Measurements from ENCODE around the gene WNT6. TPM values are rescaled to one million over a fixed set of nuclear protein-coding genes. Genes with fewer than 3 reads are reported as not detected.

The WNT6 gene
- total and polyA plus RNA-seq, 4 donors, result 0.08 to 0.20 TPM; not detected in 2

DNA sequence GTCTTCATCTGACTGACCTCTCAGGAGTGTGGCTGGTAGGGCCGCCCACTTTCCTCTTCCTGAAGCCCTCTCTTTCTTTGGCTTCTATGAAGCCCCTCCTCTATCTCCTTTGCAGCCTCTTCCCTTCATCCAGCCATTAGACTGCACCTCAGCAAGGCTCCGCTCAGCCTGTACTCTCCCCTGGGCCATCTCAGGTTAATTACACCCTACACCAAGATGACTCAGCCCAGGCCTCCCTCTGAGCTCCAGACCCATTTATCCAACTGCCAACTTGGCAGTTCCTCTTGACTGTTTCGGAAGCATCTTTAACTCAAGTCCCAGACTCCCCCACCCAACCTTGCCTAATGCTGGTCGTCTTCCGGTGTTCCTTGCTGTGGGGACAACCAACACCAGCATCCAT lies 5.8 kb upstream of the WNT6 start:
- no peak for DNase-seq (ENCODE audit: low spot score)
- Histone ChIP-seq H3K4me1 (ENCODE audit: control insufficient read depth in 4 of 4, insufficient read depth in 4 of 4, low read length in 3 of 4) (no peaks in the 10 kb centered on the region), H3K27me3 (ENCODE audit: control insufficient read depth in 4 of 4, insufficient read depth in 4 of 4, low read length in 3 of 4) (peaks cover 0 to 17% (median 7%) of the 10 kb centered on the region in 4 donors)

DNA sequence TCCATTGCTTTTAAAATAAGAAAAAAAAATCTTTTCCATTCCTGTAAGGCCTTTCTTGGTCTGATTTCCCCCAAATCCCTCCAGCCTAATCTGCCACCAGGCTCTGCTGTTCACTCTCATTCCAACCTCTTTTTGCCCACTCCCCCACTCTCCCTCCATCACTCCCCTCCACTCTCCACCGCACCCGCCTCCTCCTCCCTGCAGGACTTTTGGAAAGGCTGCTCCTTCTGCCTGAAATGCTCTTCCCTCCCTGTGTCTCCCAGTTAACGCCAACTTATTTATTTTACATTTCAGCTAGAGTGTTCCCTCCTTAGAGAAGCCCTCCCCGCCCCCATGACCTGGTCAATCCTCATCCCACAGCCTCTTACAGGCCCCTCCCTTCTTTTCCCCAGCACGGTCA lies 4.7 kb upstream of the WNT6 start:
- peaks cover 2 to 17% (median 7%) of the 10 kb centered on the region in 4 donors for H3K27me3 ChIP-seq (ENCODE audit: control insufficient read depth in 4 of 4, insufficient read depth in 4 of 4, low read length in 3 of 4)
- no peak overlapping the region for H3K27ac ChIP-seq (ENCODE audit: low read depth in 1 of 2, low read length in 2 of 2)
- no peak for DNase-seq (ENCODE audit: low spot score)
- no peak overlapping the region for H3K9ac ChIP-seq (ENCODE audit: low read depth in 1 of 2, low read length in 2 of 2)
- 42% methylated on average over 5 of the region's 5 CpGs for WGBS
- H3K4me3 ChIP-seq (ENCODE audit: low read depth in 1 of 3, low read length in 3 of 3), result no peak overlapping the region
- H3K36me3 ChIP-seq (ENCODE audit: control insufficient read depth in 4 of 4, insufficient read depth in 3 of 4, low read depth in 1 of 4, low read length in 3 of 4), result no peaks in the 10 kb centered on the region
- no peaks in the 10 kb centered on the region for H3K9me3 ChIP-seq (ENCODE audit: control insufficient read depth in 4 of 4, low read length in 3 of 4)
- TF ChIP-seq HNF4A (conservative IDR thresholded peaks at IDR 0.05) (no peak), HNF4G (IDR thresholded peaks at IDR 0.05) (no peak), RAD21 (IDR thresholded peaks at IDR 0.05) (no peak), NR2F2 (IDR thresholded peaks at IDR 0.05) (no peak), JUND (IDR thresholded peaks at IDR 0.05) (no peak), FOXA1 (IDR thresholded peaks at IDR 0.05) (no peak), YY1 (IDR thresholded peaks at IDR 0.05) (no peak)
- TF ChIP-seq, protein P1, sequence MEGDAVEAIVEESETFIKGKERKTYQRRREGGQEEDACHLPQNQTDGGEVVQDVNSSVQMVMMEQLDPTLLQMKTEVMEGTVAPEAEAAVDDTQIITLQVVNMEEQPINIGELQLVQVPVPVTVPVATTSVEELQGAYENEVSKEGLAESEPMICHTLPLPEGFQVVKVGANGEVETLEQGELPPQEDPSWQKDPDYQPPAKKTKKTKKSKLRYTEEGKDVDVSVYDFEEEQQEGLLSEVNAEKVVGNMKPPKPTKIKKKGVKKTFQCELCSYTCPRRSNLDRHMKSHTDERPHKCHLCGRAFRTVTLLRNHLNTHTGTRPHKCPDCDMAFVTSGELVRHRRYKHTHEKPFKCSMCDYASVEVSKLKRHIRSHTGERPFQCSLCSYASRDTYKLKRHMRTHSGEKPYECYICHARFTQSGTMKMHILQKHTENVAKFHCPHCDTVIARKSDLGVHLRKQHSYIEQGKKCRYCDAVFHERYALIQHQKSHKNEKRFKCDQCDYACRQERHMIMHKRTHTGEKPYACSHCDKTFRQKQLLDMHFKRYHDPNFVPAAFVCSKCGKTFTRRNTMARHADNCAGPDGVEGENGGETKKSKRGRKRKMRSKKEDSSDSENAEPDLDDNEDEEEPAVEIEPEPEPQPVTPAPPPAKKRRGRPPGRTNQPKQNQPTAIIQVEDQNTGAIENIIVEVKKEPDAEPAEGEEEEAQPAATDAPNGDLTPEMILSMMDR (IDR thresholded peaks at IDR 0.05; ENCODE audit: low read depth, low read length, missing input control), result no peak
- TF ChIP-seq, protein P2, sequence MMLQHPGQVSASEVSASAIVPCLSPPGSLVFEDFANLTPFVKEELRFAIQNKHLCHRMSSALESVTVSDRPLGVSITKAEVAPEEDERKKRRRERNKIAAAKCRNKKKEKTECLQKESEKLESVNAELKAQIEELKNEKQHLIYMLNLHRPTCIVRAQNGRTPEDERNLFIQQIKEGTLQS (IDR thresholded peaks at IDR 0.05), result no peak
- peaks cover 0 to 8% (median 2%) of the 10 kb centered on the region in 4 donors for H3K4me1 ChIP-seq (ENCODE audit: control insufficient read depth in 4 of 4, insufficient read depth in 4 of 4, low read length in 3 of 4)

More for the DNA sequence above, 5.8 kb upstream of the WNT6 start:
- no peak overlapping the region for H3K9ac ChIP-seq (ENCODE audit: low read depth in 1 of 2, low read length in 2 of 2)
- no peaks in the 10 kb centered on the region for H3K9me3 ChIP-seq (ENCODE audit: control insufficient read depth in 4 of 4, low read length in 3 of 4)
- TF ChIP-seq FOXA1 (IDR thresholded peaks at IDR 0.05) (no peak), RXRA (IDR thresholded peaks at IDR 0.05) (no peak), FOXA2 (IDR thresholded peaks at IDR 0.05) (no peak), YY1 (IDR thresholded peaks at IDR 0.05) (no peak), TAF1 (conservative IDR thresholded peaks at IDR 0.05) (no peak), GABPA (IDR thresholded peaks at IDR 0.05 in 1 of 2, conservative IDR thresholded peaks at IDR 0.05 in 1 of 2) (no peak), HNF4A (conservative IDR thresholded peaks at IDR 0.05) (no peak), HNF4G (IDR thresholded peaks at IDR 0.05) (no peak), EGR1 (IDR thresholded peaks at IDR 0.05; ENCODE audit: low read depth in 2 of 2) (no peak), NR2F2 (IDR thresholded peaks at IDR 0.05) (no peak)
- TF ChIP-seq, protein P3, sequence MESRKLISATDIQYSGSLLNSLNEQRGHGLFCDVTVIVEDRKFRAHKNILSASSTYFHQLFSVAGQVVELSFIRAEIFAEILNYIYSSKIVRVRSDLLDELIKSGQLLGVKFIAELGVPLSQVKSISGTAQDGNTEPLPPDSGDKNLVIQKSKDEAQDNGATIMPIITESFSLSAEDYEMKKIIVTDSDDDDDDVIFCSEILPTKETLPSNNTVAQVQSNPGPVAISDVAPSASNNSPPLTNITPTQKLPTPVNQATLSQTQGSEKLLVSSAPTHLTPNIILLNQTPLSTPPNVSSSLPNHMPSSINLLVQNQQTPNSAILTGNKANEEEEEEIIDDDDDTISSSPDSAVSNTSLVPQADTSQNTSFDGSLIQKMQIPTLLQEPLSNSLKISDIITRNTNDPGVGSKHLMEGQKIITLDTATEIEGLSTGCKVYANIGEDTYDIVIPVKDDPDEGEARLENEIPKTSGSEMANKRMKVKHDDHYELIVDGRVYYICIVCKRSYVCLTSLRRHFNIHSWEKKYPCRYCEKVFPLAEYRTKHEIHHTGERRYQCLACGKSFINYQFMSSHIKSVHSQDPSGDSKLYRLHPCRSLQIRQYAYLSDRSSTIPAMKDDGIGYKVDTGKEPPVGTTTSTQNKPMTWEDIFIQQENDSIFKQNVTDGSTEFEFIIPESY (IDR thresholded peaks at IDR 0.05), result no peak
- TF ChIP-seq, protein P2 (IDR thresholded peaks at IDR 0.05), result no peak
- TF ChIP-seq, protein P4, sequence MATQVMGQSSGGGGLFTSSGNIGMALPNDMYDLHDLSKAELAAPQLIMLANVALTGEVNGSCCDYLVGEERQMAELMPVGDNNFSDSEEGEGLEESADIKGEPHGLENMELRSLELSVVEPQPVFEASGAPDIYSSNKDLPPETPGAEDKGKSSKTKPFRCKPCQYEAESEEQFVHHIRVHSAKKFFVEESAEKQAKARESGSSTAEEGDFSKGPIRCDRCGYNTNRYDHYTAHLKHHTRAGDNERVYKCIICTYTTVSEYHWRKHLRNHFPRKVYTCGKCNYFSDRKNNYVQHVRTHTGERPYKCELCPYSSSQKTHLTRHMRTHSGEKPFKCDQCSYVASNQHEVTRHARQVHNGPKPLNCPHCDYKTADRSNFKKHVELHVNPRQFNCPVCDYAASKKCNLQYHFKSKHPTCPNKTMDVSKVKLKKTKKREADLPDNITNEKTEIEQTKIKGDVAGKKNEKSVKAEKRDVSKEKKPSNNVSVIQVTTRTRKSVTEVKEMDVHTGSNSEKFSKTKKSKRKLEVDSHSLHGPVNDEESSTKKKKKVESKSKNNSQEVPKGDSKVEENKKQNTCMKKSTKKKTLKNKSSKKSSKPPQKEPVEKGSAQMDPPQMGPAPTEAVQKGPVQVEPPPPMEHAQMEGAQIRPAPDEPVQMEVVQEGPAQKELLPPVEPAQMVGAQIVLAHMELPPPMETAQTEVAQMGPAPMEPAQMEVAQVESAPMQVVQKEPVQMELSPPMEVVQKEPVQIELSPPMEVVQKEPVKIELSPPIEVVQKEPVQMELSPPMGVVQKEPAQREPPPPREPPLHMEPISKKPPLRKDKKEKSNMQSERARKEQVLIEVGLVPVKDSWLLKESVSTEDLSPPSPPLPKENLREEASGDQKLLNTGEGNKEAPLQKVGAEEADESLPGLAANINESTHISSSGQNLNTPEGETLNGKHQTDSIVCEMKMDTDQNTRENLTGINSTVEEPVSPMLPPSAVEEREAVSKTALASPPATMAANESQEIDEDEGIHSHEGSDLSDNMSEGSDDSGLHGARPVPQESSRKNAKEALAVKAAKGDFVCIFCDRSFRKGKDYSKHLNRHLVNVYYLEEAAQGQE (IDR thresholded peaks at IDR 0.05), result no peak
- TF ChIP-seq, protein P5, sequence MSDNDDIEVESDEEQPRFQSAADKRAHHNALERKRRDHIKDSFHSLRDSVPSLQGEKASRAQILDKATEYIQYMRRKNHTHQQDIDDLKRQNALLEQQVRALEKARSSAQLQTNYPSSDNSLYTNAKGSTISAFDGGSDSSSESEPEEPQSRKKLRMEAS (IDR thresholded peaks at IDR 0.05), result no peak
- no peak overlapping the region for H3K4me3 ChIP-seq (ENCODE audit: low read depth in 1 of 3, low read length in 3 of 3)
- H3K27ac ChIP-seq (ENCODE audit: low read depth in 1 of 2, low read length in 2 of 2), result no peak overlapping the region
- 42% methylated on average over 5 of the region's 5 CpGs for WGBS
- no peaks in the 10 kb centered on the region for H3K36me3 ChIP-seq (ENCODE audit: control insufficient read depth in 4 of 4, insufficient read depth in 3 of 4, low read depth in 1 of 4, low read length in 3 of 4)
